Lower lobe of right lung (tissue), 2 donors: Measurements from ENCODE around the gene PLA2G5. TPM values are rescaled to one million over a fixed set of nuclear protein-coding genes. Genes with fewer than 3 reads are reported as not detected.

Experiments used
- ATAC-seq, 2 donors: fragments of 200-7000 bp; cut with Tn5 transposase; one replicate each; pipeline ENCODE4 v1.9.1; 2020 to 2022; ENCODE audit warnings: mild to moderate bottlenecking in 2 of 2, moderate library complexity in 2 of 2
- DNase-seq: peaks from one replicate; pipeline ENCODE4 v3.0.0-alpha.2; 2020
- H3K27ac ChIP-seq: fragments of 200-600 bp; one replicate; pipeline ENCODE4 v1.8.0; 2022
- H3K27me3 ChIP-seq: fragments of 200-600 bp; one replicate; pipeline ENCODE4 v1.8.0; 2022; ENCODE audit warnings: low read depth
- H3K36me3 ChIP-seq: fragments of 200-600 bp; one replicate; pipeline ENCODE4 v1.8.0; 2022; ENCODE audit warnings: mild to moderate bottlenecking
- H3K4me1 ChIP-seq: fragments of 200-600 bp; one replicate; pipeline ENCODE4 v1.8.0; 2022
- H3K4me3 ChIP-seq: fragments of 200-600 bp; one replicate; pipeline ENCODE4 v1.8.0; 2022; ENCODE audit warnings: mild to moderate bottlenecking
- H3K9me3 ChIP-seq: fragments of 200-600 bp; one replicate; pipeline ENCODE4 v1.8.0; 2022
- intact Hi-C: fragments of 100-400 bp; cut with DNase I; formaldehyde crosslinking; loops from one replicate; pipeline ENCODE4 v1.11.0; 2022
- total RNA-seq: library from RNA; stranded (reverse); fragmentation: NEBNext Ultra II Directional; extraction: Animal tissue kit (Norgen Biotek cat#: 25700); gene quantifications from one replicate; pipeline ENCODE4 v1.2.1, GENCODE V29; 2021
- TF ChIP-seq, protein P1 (sequence below): fragments of 200-600 bp; IDR thresholded peaks from one replicate; pipeline ENCODE4 v1.8.0; 2022; ENCODE audit warnings: antibody characterized with exemption, mild to moderate bottlenecking
- donor health status: DM: no; HTN: yes; CAD: no; lungs with severe emphysema.

The PLA2G5 gene
- total RNA-seq, 1 donor from 2014 or later: 7.4 TPM

DNA sequence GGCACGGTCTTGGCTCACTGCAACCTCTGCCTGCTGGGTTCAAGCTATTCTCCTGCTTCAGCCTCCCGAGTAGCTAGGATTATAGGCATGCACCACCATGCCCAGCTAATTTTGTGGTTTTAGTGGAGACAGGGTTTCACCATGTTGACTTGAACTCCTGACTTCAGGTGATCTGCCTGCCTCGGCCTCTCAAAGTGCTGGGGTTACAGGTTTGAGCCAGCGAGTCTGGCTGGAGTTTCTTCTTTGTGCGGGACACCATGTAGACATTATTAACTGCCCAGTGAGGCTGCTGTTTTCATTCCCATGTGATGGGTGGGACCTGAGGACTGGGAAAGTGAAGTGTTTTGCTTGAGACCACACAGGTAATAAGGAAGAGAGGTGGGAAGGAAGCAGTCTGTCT is 23.3 kb downstream of the PLA2G5 start:
- Histone ChIP-seq H3K4me3 (no peak overlapping the region), H3K9me3 (no peaks in the 10 kb centered on the region), H3K27ac (peak overlapping the region; percentile 47), H3K4me1 (peaks cover 14% of the 10 kb centered on the region), H3K36me3 (no peaks in the 10 kb centered on the region), H3K27me3 (no peaks in the 10 kb centered on the region)
- ATAC-seq: no peak
- TF ChIP-seq, protein P1, sequence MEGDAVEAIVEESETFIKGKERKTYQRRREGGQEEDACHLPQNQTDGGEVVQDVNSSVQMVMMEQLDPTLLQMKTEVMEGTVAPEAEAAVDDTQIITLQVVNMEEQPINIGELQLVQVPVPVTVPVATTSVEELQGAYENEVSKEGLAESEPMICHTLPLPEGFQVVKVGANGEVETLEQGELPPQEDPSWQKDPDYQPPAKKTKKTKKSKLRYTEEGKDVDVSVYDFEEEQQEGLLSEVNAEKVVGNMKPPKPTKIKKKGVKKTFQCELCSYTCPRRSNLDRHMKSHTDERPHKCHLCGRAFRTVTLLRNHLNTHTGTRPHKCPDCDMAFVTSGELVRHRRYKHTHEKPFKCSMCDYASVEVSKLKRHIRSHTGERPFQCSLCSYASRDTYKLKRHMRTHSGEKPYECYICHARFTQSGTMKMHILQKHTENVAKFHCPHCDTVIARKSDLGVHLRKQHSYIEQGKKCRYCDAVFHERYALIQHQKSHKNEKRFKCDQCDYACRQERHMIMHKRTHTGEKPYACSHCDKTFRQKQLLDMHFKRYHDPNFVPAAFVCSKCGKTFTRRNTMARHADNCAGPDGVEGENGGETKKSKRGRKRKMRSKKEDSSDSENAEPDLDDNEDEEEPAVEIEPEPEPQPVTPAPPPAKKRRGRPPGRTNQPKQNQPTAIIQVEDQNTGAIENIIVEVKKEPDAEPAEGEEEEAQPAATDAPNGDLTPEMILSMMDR: no peak
- intact Hi-C loops: no loop called here
- DNase-seq: no peak

DNA sequence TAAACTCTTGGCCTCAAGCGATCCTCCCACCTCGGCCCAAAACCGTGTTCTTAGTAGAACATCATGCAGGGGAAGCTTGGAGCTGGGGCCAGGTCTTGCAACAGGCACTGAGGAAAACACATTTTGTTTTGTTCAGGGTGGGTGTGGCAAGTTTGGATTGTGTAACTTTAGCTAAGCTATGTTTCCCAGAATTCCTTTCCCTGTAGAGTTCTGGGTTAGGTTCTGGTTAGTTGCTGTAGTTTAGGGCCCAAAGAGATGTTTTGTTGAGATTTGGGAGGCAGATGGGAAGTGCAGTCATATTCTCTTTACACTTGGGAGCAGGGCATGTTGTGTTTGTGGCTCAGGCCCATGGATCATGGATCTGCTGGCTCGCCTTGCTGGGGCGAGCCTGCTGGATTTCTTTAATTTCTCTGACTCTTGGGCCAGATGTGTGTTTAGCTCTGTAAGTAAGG is 24.0 kb downstream of the PLA2G5 start:
- TF ChIP-seq, protein P1: no peak
- H3K36me3 ChIP-seq: no peaks in the 10 kb centered on the region
- no peaks in the 10 kb centered on the region for H3K9me3 ChIP-seq
- peak; percentile 27 to 57 for ATAC-seq
- intact Hi-C loops: no loop called here
- no peak overlapping the region for H3K4me3 ChIP-seq
- DNase-seq: no peak
- no peaks in the 10 kb centered on the region for H3K27me3 ChIP-seq
- peak overlapping the region; percentile 47 for H3K27ac ChIP-seq
- peaks cover 14% of the 10 kb centered on the region for H3K4me1 ChIP-seq

DNA sequence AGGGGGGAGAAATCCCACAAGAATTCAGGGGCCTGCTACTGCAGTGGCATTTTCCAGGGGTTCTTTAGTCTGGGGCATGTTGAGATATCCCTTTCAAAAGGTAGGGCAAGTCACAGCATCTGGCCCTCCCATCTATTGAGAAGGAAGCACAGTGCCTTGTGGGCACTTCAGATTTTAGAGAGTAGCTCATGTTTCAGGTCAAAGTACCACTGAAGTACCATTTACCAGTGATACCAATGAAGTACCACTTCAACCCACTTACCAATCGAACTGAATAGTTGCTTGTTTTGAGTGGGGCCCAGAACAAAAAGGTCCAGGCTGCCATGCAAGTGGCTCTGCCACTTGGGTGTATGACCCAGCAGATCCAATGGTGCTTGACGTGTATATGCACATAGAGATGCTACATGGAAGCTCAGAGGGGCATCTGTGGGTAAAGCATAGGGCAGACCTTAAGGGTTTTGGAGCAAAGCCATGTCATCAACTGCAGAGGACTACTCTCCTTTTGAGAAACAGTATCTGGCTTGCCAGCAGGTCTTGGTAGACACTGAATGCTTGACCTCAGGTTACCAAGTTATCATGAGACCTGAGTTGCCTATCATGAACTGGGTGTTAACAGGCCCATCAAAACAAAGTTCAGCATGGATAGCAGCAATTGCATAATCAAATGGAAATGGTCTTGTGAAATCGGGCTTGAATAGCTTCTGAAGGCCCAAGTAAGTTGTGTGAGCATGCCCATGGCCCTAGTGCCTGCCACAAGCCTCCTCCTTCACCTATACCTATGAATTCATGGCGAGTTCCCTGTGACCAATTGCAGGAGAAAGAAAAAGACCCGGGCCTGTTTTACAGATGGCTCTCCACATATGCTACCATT is 25.8 kb downstream of the PLA2G5 start:
- Histone ChIP-seq H3K27ac (no peak overlapping the region), H3K9me3 (no peaks in the 10 kb centered on the region), H3K4me3 (no peak overlapping the region), H3K27me3 (no peaks in the 10 kb centered on the region), H3K4me1 (peaks cover 18% of the 10 kb centered on the region), H3K36me3 (no peaks in the 10 kb centered on the region)
- ATAC-seq: peak; percentile 61 to 76
- TF ChIP-seq, protein P1: no peak
- intact Hi-C loops: no loop called here
- DNase-seq: no peak

DNA sequence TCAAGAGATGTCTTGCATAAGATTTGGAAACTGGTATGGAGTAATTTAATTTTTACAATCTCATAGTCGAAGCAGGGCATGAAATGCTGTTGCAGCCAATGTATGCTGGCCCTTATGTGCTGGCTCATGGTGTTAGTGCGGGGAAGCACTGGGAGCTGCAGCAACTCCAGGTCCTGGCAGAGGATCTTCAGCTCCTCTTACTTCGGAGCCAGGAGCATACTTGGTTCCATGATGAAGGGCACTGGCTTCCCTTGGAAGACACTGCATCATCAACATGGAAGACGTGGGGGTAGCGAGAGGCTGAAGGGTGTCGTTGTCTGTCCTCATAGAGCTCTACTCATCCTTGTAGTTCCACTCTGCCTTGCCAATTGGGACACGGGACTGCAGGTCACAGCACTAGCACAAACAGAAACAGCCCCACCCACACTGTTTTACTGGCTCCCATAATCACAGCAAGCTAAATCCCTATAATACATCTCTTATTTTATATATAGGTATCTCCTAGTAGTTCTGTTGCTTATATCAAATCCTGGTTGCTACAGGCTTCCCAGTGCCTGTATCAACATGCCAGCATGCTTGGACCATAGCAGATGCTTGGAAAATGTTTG is 26.9 kb downstream of the PLA2G5 start:
- TF ChIP-seq, protein P1: no peak
- Histone ChIP-seq H3K9me3 (no peaks in the 10 kb centered on the region), H3K4me3 (no peak overlapping the region), H3K4me1 (peaks cover 28% of the 10 kb centered on the region), H3K36me3 (no peaks in the 10 kb centered on the region), H3K27ac (no peak overlapping the region), H3K27me3 (no peaks in the 10 kb centered on the region)
- DNase-seq (no peak), ATAC-seq (no peak)
- intact Hi-C loops: no loop called here

DNA sequence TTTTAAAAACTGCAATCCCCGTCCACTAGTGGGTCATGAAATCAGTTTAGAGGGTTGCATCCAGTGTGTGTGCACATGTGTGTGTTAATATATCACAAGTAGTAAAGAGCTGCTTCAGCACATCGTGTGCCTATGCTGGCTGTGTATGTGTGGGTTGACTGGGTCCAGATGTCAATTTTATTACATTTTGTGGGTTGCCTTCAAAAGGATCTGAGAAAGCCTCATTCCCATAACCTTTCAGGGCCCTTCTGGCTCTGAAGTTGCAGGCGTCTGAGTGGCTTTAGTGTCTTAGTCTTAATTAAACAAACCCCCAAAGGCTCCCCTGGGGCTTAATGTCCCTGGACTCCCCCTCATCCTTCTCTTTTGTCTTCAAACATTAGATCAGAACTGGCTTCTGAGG is 29.5 kb downstream of the PLA2G5 start:
- ATAC-seq (no peak), DNase-seq (no peak)
- H3K27me3 ChIP-seq: no peaks in the 10 kb centered on the region
- TF ChIP-seq, protein P1: no peak
- intact Hi-C loops: no loop called here
- no peak overlapping the region for H3K27ac ChIP-seq
- no peaks in the 10 kb centered on the region for H3K9me3 ChIP-seq
- no peak overlapping the region for H3K4me3 ChIP-seq
- peaks cover 23% of the 10 kb centered on the region for H3K4me1 ChIP-seq
- H3K36me3 ChIP-seq: no peaks in the 10 kb centered on the region
